ENCODE data around the gene RAP1GAP.

RAP1GAP gene

GRCh38 chr1:21620011-21620410, 49.1 kb downstream of the RAP1GAP start:
- TF ChIP-seq CTCF (IDR thresholded peaks at IDR 0.05; ENCODE audit: borderline replicate concordance, control extremely low read depth, extremely low read depth, insufficient read depth, missing control alignments) = no peak
- no peak for DNase-seq (ENCODE audit: low spot score)
- in situ Hi-C loops (cut with MboI; ENCODE audit: low sequenced_read_pairs, unreplicated experiment) = no loop called here

GRCh38 chr1:21619375-21619947, 49.7 kb downstream of the RAP1GAP start:
- no peak for DNase-seq (ENCODE audit: low spot score)
- TF ChIP-seq CTCF (IDR thresholded peaks at IDR 0.05; ENCODE audit: borderline replicate concordance, control extremely low read depth, extremely low read depth, insufficient read depth, missing control alignments) = no peak
- in situ Hi-C loops (cut with MboI; ENCODE audit: low sequenced_read_pairs, unreplicated experiment) = no loop called here

GRCh38 chr1:21618561-21619374, 50.4 kb downstream of the RAP1GAP start:
- in situ Hi-C loops (cut with MboI; ENCODE audit: low sequenced_read_pairs, unreplicated experiment) = no loop called here
- TF ChIP-seq CTCF (IDR thresholded peaks at IDR 0.05; ENCODE audit: borderline replicate concordance, control extremely low read depth, extremely low read depth, insufficient read depth, missing control alignments) = no peak
- no peak for DNase-seq (ENCODE audit: low spot score)

GRCh38 chr1:21618059-21618458, 51.1 kb downstream of the RAP1GAP start:
- in situ Hi-C loops (cut with MboI; ENCODE audit: low sequenced_read_pairs, unreplicated experiment) = no loop called here
- TF ChIP-seq CTCF (IDR thresholded peaks at IDR 0.05; ENCODE audit: borderline replicate concordance, control extremely low read depth, extremely low read depth, insufficient read depth, missing control alignments) = no peak
- no peak for DNase-seq (ENCODE audit: low spot score)

- in situ Hi-C loops (cut with MboI; ENCODE audit: low sequenced_read_pairs, unreplicated experiment) = no loop called here
- DNase-seq (ENCODE audit: low spot score) = no peak
- no peak for TF ChIP-seq CTCF (IDR thresholded peaks at IDR 0.05; ENCODE audit: borderline replicate concordance, control extremely low read depth, extremely low read depth, insufficient read depth, missing control alignments)
Observed at GRCh38 chr1:21617126-21617738, 51.9 kb downstream of the RAP1GAP start.

- DNase-seq (ENCODE audit: low spot score) = no peak
Observed at GRCh38 chr1:21616372-21616771, 52.8 kb downstream of the RAP1GAP start.

More at GRCh38 chr1:21616372-21616771, 52.8 kb downstream of the RAP1GAP start:
- in situ Hi-C loops (cut with MboI; ENCODE audit: low sequenced_read_pairs, unreplicated experiment) = no loop called here
- TF ChIP-seq CTCF (IDR thresholded peaks at IDR 0.05; ENCODE audit: borderline replicate concordance, control extremely low read depth, extremely low read depth, insufficient read depth, missing control alignments) = no peak
